Subcutaneous adipose tissue (tissue), 4 donors: ENCODE measurements around the gene CENPU. TPM values are rescaled to one million over a fixed set of nuclear protein-coding genes. Genes with fewer than 3 reads are reported as not detected.

Experiments used
- total RNA-seq, 4 donors: library from RNA; depleted of rRNA; stranded (reverse); fragments of >200 nt; gene quantifications; one replicate each; pipeline ENCODE4 v1.1.0, GENCODE V29; 2016
- TF ChIP-seq, protein P1 (sequence below): fragments of 450-650 bp; IDR thresholded peaks from one replicate; pipeline ENCODE4 v1.5.1; 2016; ENCODE audit warnings: low read depth, mild to moderate bottlenecking, control low read depth, antibody characterized with exemption, moderate library complexity

Gene CENPU
- total RNA-seq, 4 donors from 2014 or later: 1.8 to 9.2 (median 3.3) TPM

DNA sequence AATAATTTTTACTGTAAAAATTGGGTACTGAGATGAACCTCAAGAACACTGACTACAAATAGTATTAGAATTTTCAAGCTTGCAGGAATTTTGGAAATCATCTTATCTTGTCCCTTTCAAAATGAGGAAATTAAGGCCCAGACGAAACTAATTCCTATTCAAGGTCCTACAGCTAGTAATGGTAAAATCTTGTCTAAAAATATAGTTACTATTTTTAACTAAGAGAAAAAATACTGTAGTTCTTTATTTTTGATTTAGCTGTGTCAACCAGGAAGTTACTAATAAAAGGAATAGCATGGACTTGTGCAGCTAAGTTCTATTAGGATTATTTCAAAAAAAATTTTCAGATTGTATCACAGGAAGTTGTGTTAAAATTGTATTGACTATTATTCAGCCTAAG is 71.7 kb downstream of the CENPU start:
- TF ChIP-seq, protein P1, sequence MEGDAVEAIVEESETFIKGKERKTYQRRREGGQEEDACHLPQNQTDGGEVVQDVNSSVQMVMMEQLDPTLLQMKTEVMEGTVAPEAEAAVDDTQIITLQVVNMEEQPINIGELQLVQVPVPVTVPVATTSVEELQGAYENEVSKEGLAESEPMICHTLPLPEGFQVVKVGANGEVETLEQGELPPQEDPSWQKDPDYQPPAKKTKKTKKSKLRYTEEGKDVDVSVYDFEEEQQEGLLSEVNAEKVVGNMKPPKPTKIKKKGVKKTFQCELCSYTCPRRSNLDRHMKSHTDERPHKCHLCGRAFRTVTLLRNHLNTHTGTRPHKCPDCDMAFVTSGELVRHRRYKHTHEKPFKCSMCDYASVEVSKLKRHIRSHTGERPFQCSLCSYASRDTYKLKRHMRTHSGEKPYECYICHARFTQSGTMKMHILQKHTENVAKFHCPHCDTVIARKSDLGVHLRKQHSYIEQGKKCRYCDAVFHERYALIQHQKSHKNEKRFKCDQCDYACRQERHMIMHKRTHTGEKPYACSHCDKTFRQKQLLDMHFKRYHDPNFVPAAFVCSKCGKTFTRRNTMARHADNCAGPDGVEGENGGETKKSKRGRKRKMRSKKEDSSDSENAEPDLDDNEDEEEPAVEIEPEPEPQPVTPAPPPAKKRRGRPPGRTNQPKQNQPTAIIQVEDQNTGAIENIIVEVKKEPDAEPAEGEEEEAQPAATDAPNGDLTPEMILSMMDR: no peak

DNA sequence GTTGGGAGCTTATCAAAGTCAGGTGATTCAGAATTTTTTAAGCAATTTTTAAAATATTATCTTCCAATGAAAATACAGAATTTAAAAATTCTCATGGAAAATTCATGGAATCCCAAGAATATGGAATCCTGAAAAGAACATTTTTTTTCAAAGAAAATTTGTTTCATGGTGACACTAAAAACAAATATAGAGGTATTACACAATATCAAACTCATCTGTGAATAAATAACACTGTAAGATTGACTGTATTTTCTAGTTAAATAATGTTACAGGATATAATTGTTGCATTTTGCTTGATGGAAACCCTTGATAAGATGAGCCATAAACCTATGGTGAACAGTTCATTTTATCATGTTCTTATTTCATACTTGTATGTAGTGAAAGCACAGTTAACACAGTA is 72.9 kb downstream of the CENPU start:
- TF ChIP-seq, protein P1: no peak

DNA sequence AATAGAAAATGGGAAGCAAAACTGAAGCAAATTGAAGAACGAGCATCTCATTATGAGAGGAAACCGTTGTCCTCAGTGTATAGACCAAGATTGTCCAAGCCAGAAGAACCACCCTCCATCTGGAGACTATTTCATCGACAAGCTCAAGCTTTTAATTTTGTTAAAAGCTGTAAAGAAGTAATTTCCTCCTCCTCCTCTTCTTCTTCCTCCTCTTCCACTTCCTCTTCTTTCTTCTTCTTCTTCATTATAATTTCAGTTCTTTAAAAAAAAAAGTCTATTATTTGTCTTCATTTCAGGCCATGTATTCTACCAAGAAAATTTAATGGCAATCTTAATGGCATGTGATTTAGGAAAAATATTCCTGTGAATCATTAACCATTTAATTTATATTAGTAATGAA is 76.8 kb downstream of the CENPU start:
- TF ChIP-seq, protein P1: no peak

DNA sequence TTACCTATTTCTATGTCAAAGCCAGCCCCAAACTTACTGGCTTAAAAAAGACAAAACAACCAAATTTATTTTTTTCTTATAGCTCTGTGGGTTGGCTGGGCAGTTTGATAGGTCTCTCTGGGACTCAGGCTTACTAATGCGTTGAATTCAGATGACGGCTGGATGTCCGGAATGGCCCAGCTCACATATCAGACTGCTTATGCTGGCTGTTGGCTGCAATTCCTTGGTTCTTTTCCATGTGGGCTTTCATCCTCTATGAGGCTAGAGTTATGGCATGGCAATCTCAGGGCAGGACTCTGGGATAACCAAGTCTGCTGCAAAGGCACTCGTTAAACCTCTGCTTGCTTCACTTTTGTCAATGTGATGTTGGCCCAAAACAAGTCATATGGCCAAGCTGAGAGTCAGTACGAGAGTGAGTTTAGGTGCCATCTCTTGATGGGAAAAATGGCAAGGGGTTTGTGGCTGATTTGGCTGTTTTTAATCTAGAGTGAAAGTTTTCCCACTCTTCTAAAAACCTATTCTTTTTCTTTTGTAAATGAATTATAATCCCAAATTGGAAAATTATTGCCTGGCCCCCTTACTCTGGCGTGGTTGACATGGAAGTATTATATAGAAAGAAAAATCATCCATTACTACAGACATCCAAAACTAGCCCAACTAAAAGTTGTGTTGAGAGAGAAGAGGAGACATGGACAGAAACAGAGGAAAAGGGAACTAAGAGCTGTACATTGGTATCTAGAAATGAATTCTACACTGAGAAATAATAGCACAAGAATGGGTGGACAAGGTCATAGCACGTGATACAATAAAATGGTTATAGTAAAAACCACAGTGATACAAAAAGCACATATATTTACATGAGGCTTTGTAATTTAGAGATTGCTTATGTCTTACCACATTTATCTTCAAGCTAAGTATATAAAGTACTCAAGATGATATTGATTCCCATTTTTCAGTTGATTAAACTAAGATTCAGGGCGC is 77.7 kb downstream of the CENPU start:
- TF ChIP-seq, protein P1: no peak

DNA sequence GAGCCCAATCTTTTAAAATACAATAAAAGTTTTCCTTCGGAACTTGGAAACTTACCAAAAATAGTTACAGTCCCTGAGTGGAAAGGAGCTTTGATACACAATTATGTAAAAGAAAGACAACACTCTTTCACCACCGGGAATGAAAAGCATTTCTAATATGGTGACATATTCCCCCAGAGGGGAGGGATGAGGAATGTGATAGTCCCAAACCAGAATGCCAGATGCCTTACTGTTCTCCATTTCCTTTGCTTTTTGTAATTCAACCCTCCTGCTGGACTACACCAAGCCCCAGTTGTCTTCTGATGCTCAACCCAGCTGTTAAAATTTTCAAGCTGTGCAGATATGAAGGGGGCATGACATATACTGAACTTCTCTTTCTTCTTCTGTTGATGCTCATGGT is 80.2 kb downstream of the CENPU start:
- TF ChIP-seq, protein P1: no peak

DNA sequence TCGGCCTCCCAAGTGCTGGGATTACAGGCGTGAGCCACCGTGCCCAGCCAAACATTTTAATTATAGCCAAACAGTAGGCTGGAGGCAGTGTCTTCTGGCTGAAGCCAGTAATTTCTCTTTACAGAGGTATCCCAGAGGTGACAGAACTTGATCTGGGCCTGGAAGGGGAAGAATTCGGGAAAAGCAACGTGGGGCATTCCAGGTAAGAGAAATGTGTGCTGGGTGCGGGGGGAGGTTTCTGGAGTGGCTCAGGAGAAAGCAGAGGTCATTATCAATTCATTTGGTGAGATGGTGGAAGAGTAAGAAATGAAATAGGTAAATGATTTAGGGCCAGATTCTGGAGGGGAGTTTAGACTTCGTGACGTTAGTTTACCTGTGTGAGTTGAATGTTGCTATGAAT is 82.0 kb downstream of the CENPU start:
- TF ChIP-seq, protein P1: no peak

DNA sequence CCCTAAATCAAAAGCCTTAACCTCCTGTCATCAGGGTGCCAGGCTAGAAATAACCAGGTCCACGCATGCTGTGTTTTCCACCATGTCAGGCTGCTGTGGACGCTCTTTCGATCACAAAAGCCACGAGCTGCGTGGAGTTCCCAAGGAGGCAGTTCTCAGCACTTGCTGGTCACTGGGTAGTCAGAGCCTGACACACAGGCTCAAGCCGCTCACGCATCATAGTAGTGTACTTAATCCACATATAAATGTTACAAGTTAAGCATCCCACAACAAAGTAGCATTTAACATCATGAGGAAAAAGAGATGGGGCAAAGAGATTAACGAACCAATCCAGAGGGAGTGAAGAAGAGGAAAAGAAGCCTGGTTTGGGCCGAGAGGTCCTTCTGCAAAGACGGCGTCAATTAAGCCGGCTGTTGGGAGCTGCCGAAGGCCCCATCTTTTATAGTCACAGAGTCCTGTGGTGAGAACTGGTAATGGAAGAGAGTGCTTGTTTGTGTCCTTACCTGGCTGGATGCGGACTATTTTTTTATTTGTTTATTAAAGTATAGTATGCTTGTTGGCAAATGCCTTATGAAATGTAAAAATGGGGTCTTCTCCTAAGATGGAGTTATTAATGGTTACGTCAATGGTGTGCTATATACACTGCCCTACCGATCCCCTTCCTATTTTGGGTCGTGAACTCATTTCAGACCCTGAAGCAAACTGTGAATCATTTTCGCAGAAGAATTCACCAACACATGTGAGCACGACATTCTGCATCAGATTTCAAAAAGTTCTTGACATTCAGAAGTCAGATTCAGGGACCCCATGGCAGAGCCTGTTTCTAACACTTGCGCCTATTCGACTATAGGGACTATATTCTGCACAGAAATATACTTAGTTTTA is 83.7 kb downstream of the CENPU start:
- TF ChIP-seq, protein P1: no peak
